Lower lobe of right lung (tissue), 2 donors: ENCODE measurements around the gene MDFI. TPM values are rescaled to one million over a fixed set of nuclear protein-coding genes. Genes with fewer than 3 reads are reported as not detected.

ENCODE experiments used
- ATAC-seq, 2 donors: fragments of 200-7000 bp; cut with Tn5 transposase; one replicate each; pipeline ENCODE4 v1.9.1; 2020 to 2022; ENCODE audit warnings: mild to moderate bottlenecking in 2 of 2, moderate library complexity in 2 of 2
- DNase-seq: peaks from one replicate; pipeline ENCODE4 v3.0.0-alpha.2; 2020
- H3K27ac ChIP-seq: fragments of 200-600 bp; one replicate; pipeline ENCODE4 v1.8.0; 2022
- H3K27me3 ChIP-seq: fragments of 200-600 bp; one replicate; pipeline ENCODE4 v1.8.0; 2022; ENCODE audit warnings: low read depth
- H3K36me3 ChIP-seq: fragments of 200-600 bp; one replicate; pipeline ENCODE4 v1.8.0; 2022; ENCODE audit warnings: mild to moderate bottlenecking
- H3K4me1 ChIP-seq: fragments of 200-600 bp; one replicate; pipeline ENCODE4 v1.8.0; 2022
- H3K4me3 ChIP-seq: fragments of 200-600 bp; one replicate; pipeline ENCODE4 v1.8.0; 2022; ENCODE audit warnings: mild to moderate bottlenecking
- H3K9me3 ChIP-seq: fragments of 200-600 bp; one replicate; pipeline ENCODE4 v1.8.0; 2022
- intact Hi-C: fragments of 100-400 bp; cut with DNase I; formaldehyde crosslinking; loops from one replicate; pipeline ENCODE4 v1.11.0; 2022
- total RNA-seq: library from RNA; stranded (reverse); fragmentation: NEBNext Ultra II Directional; extraction: Animal tissue kit (Norgen Biotek cat#: 25700); gene quantifications from one replicate; pipeline ENCODE4 v1.2.1, GENCODE V29; 2021
- TF ChIP-seq, protein P1 (sequence below): fragments of 200-600 bp; IDR thresholded peaks from one replicate; pipeline ENCODE4 v1.8.0; 2022; ENCODE audit warnings: antibody characterized with exemption, mild to moderate bottlenecking
- donor health status: DM: no; HTN: yes; CAD: no; lungs with severe emphysema.

MDFI gene
- total RNA-seq, 1 donor from 2014 or later, result 10.6 TPM

DNA sequence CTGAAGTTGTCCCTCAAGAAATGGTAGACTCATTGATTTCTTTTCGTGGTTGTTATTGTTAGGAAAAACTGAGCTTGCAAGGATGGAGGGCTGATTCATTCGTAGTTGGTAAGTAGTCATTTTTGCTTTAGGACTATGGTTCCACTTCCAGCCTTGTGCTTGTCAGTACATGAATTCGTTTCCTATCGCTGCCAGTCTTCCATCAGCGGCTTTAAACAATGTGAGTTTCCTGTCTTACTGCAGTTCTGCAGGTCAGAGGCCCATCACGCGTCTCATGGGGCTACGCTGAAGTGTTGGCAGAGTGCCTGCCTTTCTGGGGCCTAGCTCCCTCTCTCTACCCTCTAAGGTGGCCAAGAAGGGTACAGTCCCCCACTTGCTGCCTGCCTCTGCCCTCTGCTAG lies 11.4 kb upstream of the MDFI start:
- TF ChIP-seq, protein P1, sequence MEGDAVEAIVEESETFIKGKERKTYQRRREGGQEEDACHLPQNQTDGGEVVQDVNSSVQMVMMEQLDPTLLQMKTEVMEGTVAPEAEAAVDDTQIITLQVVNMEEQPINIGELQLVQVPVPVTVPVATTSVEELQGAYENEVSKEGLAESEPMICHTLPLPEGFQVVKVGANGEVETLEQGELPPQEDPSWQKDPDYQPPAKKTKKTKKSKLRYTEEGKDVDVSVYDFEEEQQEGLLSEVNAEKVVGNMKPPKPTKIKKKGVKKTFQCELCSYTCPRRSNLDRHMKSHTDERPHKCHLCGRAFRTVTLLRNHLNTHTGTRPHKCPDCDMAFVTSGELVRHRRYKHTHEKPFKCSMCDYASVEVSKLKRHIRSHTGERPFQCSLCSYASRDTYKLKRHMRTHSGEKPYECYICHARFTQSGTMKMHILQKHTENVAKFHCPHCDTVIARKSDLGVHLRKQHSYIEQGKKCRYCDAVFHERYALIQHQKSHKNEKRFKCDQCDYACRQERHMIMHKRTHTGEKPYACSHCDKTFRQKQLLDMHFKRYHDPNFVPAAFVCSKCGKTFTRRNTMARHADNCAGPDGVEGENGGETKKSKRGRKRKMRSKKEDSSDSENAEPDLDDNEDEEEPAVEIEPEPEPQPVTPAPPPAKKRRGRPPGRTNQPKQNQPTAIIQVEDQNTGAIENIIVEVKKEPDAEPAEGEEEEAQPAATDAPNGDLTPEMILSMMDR, result no peak
- intact Hi-C loops, result no loop called here
- peak; percentile 12 for DNase-seq
- no peak for ATAC-seq
- Histone ChIP-seq H3K27me3 (no peaks in the 10 kb centered on the region), H3K4me3 (no peak overlapping the region), H3K4me1 (peaks cover 7% of the 10 kb centered on the region), H3K27ac (no peak overlapping the region), H3K36me3 (no peaks in the 10 kb centered on the region), H3K9me3 (no peaks in the 10 kb centered on the region)

DNA sequence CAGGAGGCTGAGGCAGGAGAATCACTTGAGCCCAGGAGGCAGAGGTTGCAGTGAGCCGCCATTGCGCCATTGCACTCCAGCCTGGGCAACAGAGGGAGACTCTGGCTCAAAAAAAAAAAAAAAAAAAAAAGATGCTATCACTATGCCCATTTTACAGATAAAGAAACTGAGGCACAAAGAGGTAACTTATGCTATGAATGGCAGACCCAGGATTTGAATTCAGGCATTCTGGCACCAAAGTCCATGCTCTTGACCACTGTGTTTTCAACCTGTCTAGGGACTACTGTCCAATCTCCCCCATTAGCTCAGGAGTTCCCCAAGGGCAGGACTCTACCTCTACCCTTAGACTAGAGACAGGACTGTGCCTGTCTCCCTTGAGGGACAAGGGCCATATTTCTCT lies 9.1 kb upstream of the MDFI start:
- Histone ChIP-seq H3K4me1 (peaks cover 7% of the 10 kb centered on the region), H3K36me3 (no peaks in the 10 kb centered on the region), H3K27me3 (no peaks in the 10 kb centered on the region), H3K4me3 (no peak overlapping the region), H3K27ac (no peak overlapping the region), H3K9me3 (no peaks in the 10 kb centered on the region)
- no peak for ATAC-seq
- intact Hi-C loops, result no loop called here
- TF ChIP-seq, protein P1, result no peak
- no peak for DNase-seq

- Histone ChIP-seq H3K4me1 (peaks cover 7% of the 10 kb centered on the region), H3K36me3 (no peaks in the 10 kb centered on the region), H3K4me3 (no peak overlapping the region), H3K9me3 (no peaks in the 10 kb centered on the region), H3K27ac (no peak overlapping the region), H3K27me3 (no peaks in the 10 kb centered on the region)
- DNase-seq (peak; percentile 7), ATAC-seq (no peak)
- intact Hi-C loops, result no loop called here
- TF ChIP-seq, protein P1, result no peak
Measured at GRCh38 chr6:41630069-41630468, 8.2 kb upstream of the MDFI start.

DNA sequence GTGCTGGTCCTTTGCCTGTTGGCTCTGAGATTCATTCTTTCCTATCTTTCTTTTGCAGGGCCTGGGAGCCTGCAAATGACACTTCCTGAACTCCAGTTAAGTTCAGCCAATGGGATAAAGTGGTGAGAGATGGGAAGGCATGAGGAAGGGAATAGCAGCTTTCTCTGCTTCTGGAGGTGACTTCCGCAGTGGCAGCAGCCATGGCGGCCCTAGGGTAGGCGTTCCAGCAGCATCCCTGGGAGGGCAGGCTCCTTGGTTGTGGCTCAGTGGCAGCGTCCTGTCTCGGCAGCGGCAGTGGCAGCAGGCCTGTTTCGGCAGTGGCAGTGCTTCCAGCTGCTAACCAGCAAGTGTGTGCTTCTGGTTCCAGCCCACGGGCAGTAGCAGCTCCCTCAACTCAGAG lies 7.3 kb upstream of the MDFI start:
- Histone ChIP-seq H3K9me3 (no peaks in the 10 kb centered on the region), H3K4me3 (no peak overlapping the region), H3K27me3 (no peaks in the 10 kb centered on the region), H3K27ac (no peak overlapping the region), H3K4me1 (no peaks in the 10 kb centered on the region), H3K36me3 (no peaks in the 10 kb centered on the region)
- TF ChIP-seq, protein P1, result no peak
- DNase-seq, result peak; percentile 16
- intact Hi-C loops, result no loop called here
- ATAC-seq, result no peak

DNA sequence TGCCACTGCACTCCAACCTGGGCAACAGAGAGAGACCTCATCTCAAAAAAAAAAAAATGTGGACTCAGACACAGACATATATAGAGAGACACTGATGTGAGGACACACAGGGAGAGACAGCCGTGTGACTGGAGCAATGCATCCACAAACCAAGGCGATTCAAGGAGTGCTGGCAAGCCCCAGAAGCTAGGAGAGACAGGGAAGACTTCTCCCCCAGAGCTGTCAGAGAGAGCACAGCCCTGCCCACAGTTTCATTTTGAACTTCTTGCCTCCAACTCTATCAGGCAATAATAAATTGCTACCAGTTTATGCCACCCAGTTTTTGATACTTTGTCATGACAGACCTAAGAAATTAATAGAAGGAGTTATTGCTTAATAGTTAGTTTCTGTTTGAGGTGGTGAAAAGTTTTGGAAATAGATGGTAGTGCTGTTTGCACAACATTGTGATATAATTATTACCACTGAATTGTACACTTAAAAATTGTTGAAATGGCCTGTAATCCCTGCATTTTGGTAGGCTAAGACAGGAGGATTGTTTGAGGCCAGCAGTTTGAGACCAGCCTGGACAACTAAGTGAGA lies 5.1 kb upstream of the MDFI start:
- H3K4me1 ChIP-seq, result peaks cover 16% of the 10 kb centered on the region
- intact Hi-C loops, result no loop called here
- no peak overlapping the region for H3K4me3 ChIP-seq
- no peak for ATAC-seq
- TF ChIP-seq, protein P1, result no peak
- H3K36me3 ChIP-seq, result no peaks in the 10 kb centered on the region
- no peaks in the 10 kb centered on the region for H3K9me3 ChIP-seq
- H3K27me3 ChIP-seq, result peaks cover 15% of the 10 kb centered on the region
- no peak overlapping the region for H3K27ac ChIP-seq
- DNase-seq, result no peak
